Measurements from ENCODE around the gene NDUFB5. TPM values are rescaled to one million over a fixed set of nuclear protein-coding genes. Genes with fewer than 3 reads are reported as not detected.

The NDUFB5 gene
- total RNA-seq, 1 donor: 55.2 TPM

- no peaks in the 10 kb centered on the region for H3K9me3 ChIP-seq (ENCODE audit: low read depth, low read length)
- no peaks in the 10 kb centered on the region for H3K27me3 ChIP-seq (ENCODE audit: insufficient read depth, low read length)
- H3K4me1 ChIP-seq (ENCODE audit: insufficient read depth, low read length): peaks cover 20% of the 10 kb centered on the region
- H3K4me3 ChIP-seq (ENCODE audit: low read length): no peak overlapping the region
Observed at GRCh38 chr3:179655236-179655635, 50.6 kb downstream of the NDUFB5 start.

GRCh38 chr3:179658606-179659005, 54.0 kb downstream of the NDUFB5 start:
- Histone ChIP-seq H3K4me3 (ENCODE audit: low read length) (no peak overlapping the region), H3K9me3 (ENCODE audit: low read depth, low read length) (no peaks in the 10 kb centered on the region), H3K4me1 (ENCODE audit: insufficient read depth, low read length) (peaks cover 11% of the 10 kb centered on the region), H3K27me3 (ENCODE audit: insufficient read depth, low read length) (no peaks in the 10 kb centered on the region)

GRCh38 chr3:179660872-179661271, 56.3 kb downstream of the NDUFB5 start:
- Histone ChIP-seq H3K9me3 (ENCODE audit: low read depth, low read length) (no peaks in the 10 kb centered on the region), H3K4me3 (ENCODE audit: low read length) (no peak overlapping the region), H3K27me3 (ENCODE audit: insufficient read depth, low read length) (no peaks in the 10 kb centered on the region), H3K4me1 (ENCODE audit: insufficient read depth, low read length) (no peaks in the 10 kb centered on the region)

- Histone ChIP-seq H3K9me3 (ENCODE audit: low read depth, low read length) (no peaks in the 10 kb centered on the region), H3K4me3 (ENCODE audit: low read length) (no peak overlapping the region), H3K27me3 (ENCODE audit: insufficient read depth, low read length) (no peaks in the 10 kb centered on the region), H3K4me1 (ENCODE audit: insufficient read depth, low read length) (no peaks in the 10 kb centered on the region)
Observed at GRCh38 chr3:179661777-179662176, 57.2 kb downstream of the NDUFB5 start.

GRCh38 chr3:179663093-179663492, 58.5 kb downstream of the NDUFB5 start:
- H3K4me3 ChIP-seq (ENCODE audit: low read length): no peak overlapping the region
- no peaks in the 10 kb centered on the region for H3K9me3 ChIP-seq (ENCODE audit: low read depth, low read length)
- no peaks in the 10 kb centered on the region for H3K27me3 ChIP-seq (ENCODE audit: insufficient read depth, low read length)
- H3K4me1 ChIP-seq (ENCODE audit: insufficient read depth, low read length): no peaks in the 10 kb centered on the region

GRCh38 chr3:179666030-179666429, 61.4 kb downstream of the NDUFB5 start:
- no peaks in the 10 kb centered on the region for H3K9me3 ChIP-seq (ENCODE audit: low read depth, low read length)
- no peak overlapping the region for H3K4me3 ChIP-seq (ENCODE audit: low read length)
- H3K4me1 ChIP-seq (ENCODE audit: insufficient read depth, low read length): no peaks in the 10 kb centered on the region
- no peaks in the 10 kb centered on the region for H3K27me3 ChIP-seq (ENCODE audit: insufficient read depth, low read length)

GRCh38 chr3:179666436-179667035, 61.9 kb downstream of the NDUFB5 start:
- Histone ChIP-seq H3K4me3 (ENCODE audit: low read length) (no peak overlapping the region), H3K9me3 (ENCODE audit: low read depth, low read length) (no peaks in the 10 kb centered on the region), H3K27me3 (ENCODE audit: insufficient read depth, low read length) (no peaks in the 10 kb centered on the region), H3K4me1 (ENCODE audit: insufficient read depth, low read length) (no peaks in the 10 kb centered on the region)

- Histone ChIP-seq H3K27me3 (ENCODE audit: insufficient read depth, low read length) (no peaks in the 10 kb centered on the region), H3K9me3 (ENCODE audit: low read depth, low read length) (no peaks in the 10 kb centered on the region), H3K4me3 (ENCODE audit: low read length) (no peak overlapping the region), H3K4me1 (ENCODE audit: insufficient read depth, low read length) (no peaks in the 10 kb centered on the region)
Observed at GRCh38 chr3:179668429-179668828, 63.8 kb downstream of the NDUFB5 start.

GRCh38 chr3:179670311-179670710, 65.7 kb downstream of the NDUFB5 start:
- Histone ChIP-seq H3K27me3 (ENCODE audit: insufficient read depth, low read length) (no peaks in the 10 kb centered on the region), H3K4me3 (ENCODE audit: low read length) (no peak overlapping the region), H3K4me1 (ENCODE audit: insufficient read depth, low read length) (no peaks in the 10 kb centered on the region), H3K9me3 (ENCODE audit: low read depth, low read length) (no peaks in the 10 kb centered on the region)

- Histone ChIP-seq H3K27me3 (ENCODE audit: insufficient read depth, low read length) (no peaks in the 10 kb centered on the region), H3K9me3 (ENCODE audit: low read depth, low read length) (no peaks in the 10 kb centered on the region), H3K4me1 (ENCODE audit: insufficient read depth, low read length) (no peaks in the 10 kb centered on the region), H3K4me3 (ENCODE audit: low read length) (no peak overlapping the region)
Observed at GRCh38 chr3:179671309-179671708, 66.7 kb downstream of the NDUFB5 start.

GRCh38 chr3:179671747-179672242, 67.2 kb downstream of the NDUFB5 start:
- Histone ChIP-seq H3K27me3 (ENCODE audit: insufficient read depth, low read length) (no peaks in the 10 kb centered on the region), H3K4me3 (ENCODE audit: low read length) (no peak overlapping the region), H3K4me1 (ENCODE audit: insufficient read depth, low read length) (no peaks in the 10 kb centered on the region), H3K9me3 (ENCODE audit: low read depth, low read length) (no peaks in the 10 kb centered on the region)

GRCh38 chr3:179672918-179673317, 68.3 kb downstream of the NDUFB5 start:
- H3K9me3 ChIP-seq (ENCODE audit: low read depth, low read length): no peaks in the 10 kb centered on the region
- no peaks in the 10 kb centered on the region for H3K27me3 ChIP-seq (ENCODE audit: insufficient read depth, low read length)
- no peaks in the 10 kb centered on the region for H3K4me1 ChIP-seq (ENCODE audit: insufficient read depth, low read length)
- no peak overlapping the region for H3K4me3 ChIP-seq (ENCODE audit: low read length)

GRCh38 chr3:179673523-179673922, 68.9 kb downstream of the NDUFB5 start:
- no peaks in the 10 kb centered on the region for H3K27me3 ChIP-seq (ENCODE audit: insufficient read depth, low read length)
- no peaks in the 10 kb centered on the region for H3K9me3 ChIP-seq (ENCODE audit: low read depth, low read length)
- H3K4me3 ChIP-seq (ENCODE audit: low read length): no peak overlapping the region
- no peaks in the 10 kb centered on the region for H3K4me1 ChIP-seq (ENCODE audit: insufficient read depth, low read length)

- Histone ChIP-seq H3K27me3 (ENCODE audit: insufficient read depth, low read length) (no peaks in the 10 kb centered on the region), H3K4me3 (ENCODE audit: low read length) (no peak overlapping the region), H3K4me1 (ENCODE audit: insufficient read depth, low read length) (no peaks in the 10 kb centered on the region), H3K9me3 (ENCODE audit: low read depth, low read length) (no peaks in the 10 kb centered on the region)
Observed at GRCh38 chr3:179676081-179676480, 71.5 kb downstream of the NDUFB5 start.

All from mononuclear cell (primary cell).